ENCODE data around the gene SSPN. TPM values are rescaled to one million over a fixed set of nuclear protein-coding genes. Genes with fewer than 3 reads are reported as not detected.

SSPN gene
- total RNA-seq, 2 donors from 2014 or later = 52.4 to 61.1 TPM

GRCh38 chr12:26153421-26154154 is 41.8 kb upstream of the SSPN start:
- Histone ChIP-seq H3K27me3 (no peaks in the 10 kb centered on the region), H3K9me3 (no peaks in the 10 kb centered on the region), H3K4me1 (peaks cover 0 to 34% of the 10 kb centered on the region in 2 donors), H3K27ac (peak overlapping the region; percentile 14 to 79), H3K36me3 (no peaks in the 10 kb centered on the region), H3K4me3 (no peak overlapping the region)
- DNase-seq (ENCODE audit: low spot score) = no peak
- TF ChIP-seq CTCF (IDR thresholded peaks at IDR 0.05) = no peak

- Histone ChIP-seq H3K9me3 (no peaks in the 10 kb centered on the region), H3K36me3 (no peaks in the 10 kb centered on the region), H3K27me3 (no peaks in the 10 kb centered on the region), H3K4me3 (no peak overlapping the region), H3K27ac (no peak overlapping the region), H3K4me1 (peaks cover 0 to 25% of the 10 kb centered on the region in 2 donors)
- TF ChIP-seq CTCF (IDR thresholded peaks at IDR 0.05) = no peak
- no peak for DNase-seq (ENCODE audit: low spot score)
These were observed 39.0 kb upstream of the SSPN start for GRCh38 chr12:26156201-26156871.

- no peak overlapping the region for H3K27ac ChIP-seq
These were observed 38.4 kb upstream of the SSPN start for GRCh38 chr12:26157001-26157400.

GRCh38 chr12:26158078-26158764 is 37.2 kb upstream of the SSPN start:
- Histone ChIP-seq H3K27me3 (no peaks in the 10 kb centered on the region), H3K27ac (no peak overlapping the region), H3K9me3 (no peaks in the 10 kb centered on the region), H3K4me3 (no peak overlapping the region), H3K4me1 (peaks cover 0 to 12% of the 10 kb centered on the region in 2 donors), H3K36me3 (no peaks in the 10 kb centered on the region)
- TF ChIP-seq CTCF (IDR thresholded peaks at IDR 0.05) = no peak
- no peak for DNase-seq (ENCODE audit: low spot score)

More at GRCh38 chr12:26157001-26157400, 38.4 kb upstream of the SSPN start:
- H3K9me3 ChIP-seq = no peaks in the 10 kb centered on the region
- DNase-seq (ENCODE audit: low spot score) = no peak
- no peak for TF ChIP-seq CTCF (IDR thresholded peaks at IDR 0.05)
- H3K4me1 ChIP-seq = peaks cover 0 to 21% of the 10 kb centered on the region in 2 donors
- H3K4me3 ChIP-seq = no peak overlapping the region
- no peaks in the 10 kb centered on the region for H3K27me3 ChIP-seq
- no peaks in the 10 kb centered on the region for H3K36me3 ChIP-seq

GRCh38 chr12:26162174-26162573 is 33.2 kb upstream of the SSPN start:
- no peaks in the 10 kb centered on the region for H3K9me3 ChIP-seq
- TF ChIP-seq CTCF (IDR thresholded peaks at IDR 0.05) = no peak
- DNase-seq (ENCODE audit: low spot score) = no peak
- H3K4me1 ChIP-seq = no peaks in the 10 kb centered on the region
- H3K27ac ChIP-seq = no peak overlapping the region
- no peaks in the 10 kb centered on the region for H3K36me3 ChIP-seq
- H3K27me3 ChIP-seq = no peaks in the 10 kb centered on the region
- no peak overlapping the region for H3K4me3 ChIP-seq
